A549 (cell line): ENCODE measurements around the gene SLC20A1.

Source experiments
- CHD2 ChIP-seq: fragments of 150-350 bp; IDR thresholded peaks from 2 replicates; pipeline ENCODE4 v1.6.1; 2014; ENCODE audit warnings: low read length; ENCODE audit not compliant: partially characterized antibody
- CHD4 ChIP-seq: fragments of 200-600 bp; sonication (generic); IDR thresholded peaks from 2 replicates; pipeline ENCODE4 v1.6.1; 2016; ENCODE audit warnings: antibody characterized with exemption, mild to moderate bottlenecking, borderline replicate concordance
- CTCF ChIP-seq: fragments of >200 bp; sonication (Bioruptor Twin); formaldehyde crosslinking; IDR thresholded peaks from 3 replicates; pipeline ENCODE4 v1.5.1; 2016
- E2F6 ChIP-seq: IDR thresholded peaks from 2 replicates; pipeline ENCODE4 v1.6.1; 2012; ENCODE audit warnings: low read depth, borderline replicate concordance
- ELK1 ChIP-seq: fragments of 150-350 bp; IDR thresholded peaks from 2 replicates; pipeline ENCODE4 v1.6.1; 2014; ENCODE audit warnings: low read depth, mild to moderate bottlenecking, low read length
- POLR2A ChIP-seq: IDR thresholded peaks from 2 replicates; pipeline ENCODE4 v1.6.1; 2012; ENCODE audit warnings: mild to moderate bottlenecking, low read length
- RCOR1 ChIP-seq: fragments of 150-350 bp; IDR thresholded peaks from 2 replicates; pipeline ENCODE4 v1.6.1; 2014; ENCODE audit warnings: antibody characterized with exemption, low read length, low read depth
- REST ChIP-seq: fragments of 200-600 bp; sonication (generic); IDR thresholded peaks from 2 replicates; pipeline ENCODE4 v1.6.1; 2016; ENCODE audit warnings: antibody characterized with exemption, mild to moderate bottlenecking, moderate library complexity
- TP53 ChIP-seq: fragments of 250-450 bp; sonication (Bioruptor Pico); IDR thresholded peaks from 2 replicates; pipeline ENCODE4 v1.5.0; 2021; ENCODE audit warnings: mild to moderate bottlenecking, moderate library complexity
- ZNF302 ChIP-seq: fragments of 250-450 bp; sonication (Bioruptor Pico); IDR thresholded peaks from 2 replicates; pipeline ENCODE4 v1.9.0; 2021; ENCODE audit warnings: inconsistent platforms, mild to moderate bottlenecking, moderate library complexity

- no peak for TF ChIP-seq CTCF
- TF ChIP-seq CHD2, result no peak
- TF ChIP-seq CHD4, result no peak
- TF ChIP-seq POLR2A, result no peak
- no peak for TF ChIP-seq RCOR1
- TF ChIP-seq TP53 (CRISPR knock-in tag), result no peak
- TF ChIP-seq ZNF302 (CRISPR knock-in tag), result no peak
- TF ChIP-seq REST, result no peak
- no peak for TF ChIP-seq ELK1
- no peak for TF ChIP-seq E2F6
Measured at GRCh38 chr2:112706170-112706664, 60.5 kb downstream of the SLC20A1 start.
